PC-9 (cell line): ENCODE data around the gene PTGIR.

Source experiments
- CTCF ChIP-seq: fragments of 200-600 bp; sonication (generic); conservative IDR thresholded peaks from 2 replicates; pipeline ENCODE4 v1.6.1; 2017; ENCODE audit warnings: mixed run types, antibody characterized with exemption, mild to moderate bottlenecking, moderate library complexity
- EZH2 ChIP-seq: fragments of 200-600 bp; sonication (generic); IDR thresholded peaks from 2 replicates; pipeline ENCODE4 v1.8.0; 2017; ENCODE audit warnings: antibody characterized with exemption, low read depth

- no peak for TF ChIP-seq CTCF
- peak; percentile 76; the same call in 1 of the 2 replicates for TF ChIP-seq EZH2
Measured at GRCh38 chr19:46660551-46661019, 35.7 kb upstream of the PTGIR start.
